ENCODE data around the gene MOSPD3.

The MOSPD3 gene

GRCh38 chr7:100567031-100567730, 45.2 kb upstream of the MOSPD3 start:
- no peak for TF ChIP-seq FOXP2 (optimal IDR thresholded peaks at IDR 0.05; ENCODE audit: borderline replicate concordance, extremely low read depth, extremely low read length, insufficient read depth)
- no peak for TF ChIP-seq POLR2AphosphoS5 (IDR thresholded peaks at IDR 0.05; ENCODE audit: low read depth, low read length)
- TF ChIP-seq TAF1 (IDR thresholded peaks at IDR 0.05; ENCODE audit: borderline replicate concordance, insufficient read depth, low read length) = no peak
- no peak for TF ChIP-seq REST (IDR thresholded peaks at IDR 0.05; ENCODE audit: insufficient read depth in 1 of 2, low read depth in 2 of 2, low read length in 2 of 2)
- no peak for TF ChIP-seq SIN3A (IDR thresholded peaks at IDR 0.05; ENCODE audit: borderline replicate concordance, insufficient read depth, low read length)

- TF ChIP-seq POLR2AphosphoS5 (IDR thresholded peaks at IDR 0.05; ENCODE audit: low read depth, low read length) (no peak), FOXP2 (optimal IDR thresholded peaks at IDR 0.05; ENCODE audit: borderline replicate concordance, extremely low read depth, extremely low read length, insufficient read depth) (no peak), REST (IDR thresholded peaks at IDR 0.05; ENCODE audit: insufficient read depth in 1 of 2, low read depth in 2 of 2, low read length in 2 of 2) (no peak), TAF1 (IDR thresholded peaks at IDR 0.05; ENCODE audit: borderline replicate concordance, insufficient read depth, low read length) (no peak), SIN3A (IDR thresholded peaks at IDR 0.05; ENCODE audit: borderline replicate concordance, insufficient read depth, low read length) (no peak)
Measured at GRCh38 chr7:100567751-100568175, 44.6 kb upstream of the MOSPD3 start.

GRCh38 chr7:100568176-100568895, 44.0 kb upstream of the MOSPD3 start:
- TF ChIP-seq REST (IDR thresholded peaks at IDR 0.05; ENCODE audit: insufficient read depth in 1 of 2, low read depth in 2 of 2, low read length in 2 of 2) = no peak
- TF ChIP-seq POLR2AphosphoS5 (IDR thresholded peaks at IDR 0.05; ENCODE audit: low read depth, low read length) = no peak
- TF ChIP-seq TAF1 (IDR thresholded peaks at IDR 0.05; ENCODE audit: borderline replicate concordance, insufficient read depth, low read length) = no peak
- no peak for TF ChIP-seq FOXP2 (optimal IDR thresholded peaks at IDR 0.05; ENCODE audit: borderline replicate concordance, extremely low read depth, extremely low read length, insufficient read depth)
- TF ChIP-seq SIN3A (IDR thresholded peaks at IDR 0.05; ENCODE audit: borderline replicate concordance, insufficient read depth, low read length) = no peak

- no peak for TF ChIP-seq REST (IDR thresholded peaks at IDR 0.05; ENCODE audit: insufficient read depth in 1 of 2, low read depth in 2 of 2, low read length in 2 of 2)
- TF ChIP-seq SIN3A (IDR thresholded peaks at IDR 0.05; ENCODE audit: borderline replicate concordance, insufficient read depth, low read length) = no peak
- no peak for TF ChIP-seq POLR2AphosphoS5 (IDR thresholded peaks at IDR 0.05; ENCODE audit: low read depth, low read length)
- no peak for TF ChIP-seq FOXP2 (optimal IDR thresholded peaks at IDR 0.05; ENCODE audit: borderline replicate concordance, extremely low read depth, extremely low read length, insufficient read depth)
- no peak for TF ChIP-seq TAF1 (IDR thresholded peaks at IDR 0.05; ENCODE audit: borderline replicate concordance, insufficient read depth, low read length)
Measured at GRCh38 chr7:100568896-100569844, 43.2 kb upstream of the MOSPD3 start.

All from PFSK-1 (cell line).